HepG2 (cell line): ENCODE data around the gene CISD2.
"Not testable (repeated sequence)": the region's sequence is repeated elsewhere in the genome, so short reads cannot be mapped to it uniquely, and the experiment has no call there.

Source experiments
- RARG ChIP-seq: sonication (generic); formaldehyde crosslinking; IDR thresholded peaks from 2 replicates; pipeline ENCODE4 v1.4.0; 2020; ENCODE audit warnings: low read depth, mild to moderate bottlenecking, missing genetic modification reagents
- ZSCAN31 ChIP-seq: sonication (generic); formaldehyde crosslinking; IDR thresholded peaks from 2 replicates; pipeline ENCODE4 v1.5.0; 2020; ENCODE audit warnings: low read depth, mild to moderate bottlenecking, missing genetic modification reagents
- ZZZ3 ChIP-seq: sonication (generic); formaldehyde crosslinking; IDR thresholded peaks from 2 replicates; pipeline ENCODE4 v1.4.0; 2020; ENCODE audit warnings: missing genetic modification reagents, mild to moderate bottlenecking, borderline replicate concordance

DNA sequence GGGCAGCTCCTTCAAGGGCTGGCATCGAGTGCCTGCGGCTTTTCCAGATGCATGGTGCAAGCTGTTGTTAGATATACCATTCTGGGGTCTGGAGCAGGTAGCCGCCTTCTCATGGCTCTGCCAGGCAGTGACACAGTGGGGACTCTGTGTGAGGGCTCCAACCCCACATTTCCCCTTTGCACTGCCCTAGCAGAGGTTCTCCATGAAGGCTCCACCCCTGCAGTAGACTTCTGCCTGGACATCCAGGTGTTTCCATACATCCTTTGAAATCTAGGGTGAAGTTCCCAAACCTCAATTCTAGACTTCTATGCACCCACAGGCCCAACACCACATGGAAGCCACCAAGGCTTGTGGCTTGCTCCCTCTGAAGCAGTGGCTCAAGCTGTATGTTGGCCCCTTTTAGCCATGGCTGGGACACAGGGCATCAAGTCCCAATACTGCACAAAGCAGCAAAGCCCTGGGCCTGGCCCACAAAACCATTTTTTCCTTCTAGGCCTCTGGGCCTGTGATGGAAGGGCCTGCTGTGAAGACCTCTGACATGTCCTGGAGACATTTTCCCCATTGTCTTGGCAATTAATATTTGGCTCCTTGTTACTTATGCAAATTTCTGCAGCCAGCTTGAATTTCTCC lies 8.8 kb downstream of the CISD2 start:
- not testable (repeated sequence) for TF ChIP-seq ZZZ3; RARG (CRISPR knock-in tag); ZSCAN31 (CRISPR knock-in tag)
